Right lobe of liver (tissue), 6 donors: Measurements from ENCODE around the gene MRPL12. TPM values are rescaled to one million over a fixed set of nuclear protein-coding genes. Genes with fewer than 3 reads are reported as not detected.
"Not testable (repeated sequence)": the region's sequence is repeated elsewhere in the genome, so short reads cannot be mapped to it uniquely, and the experiment has no call there.

Experiments
- ATAC-seq, 4 donors: fragments of 200-7000 bp; cut with Tn5 transposase; one replicate each; pipeline ENCODE4 v1.9.1; 2020; ENCODE audit warnings: mild to moderate bottlenecking in 4 of 4, moderate library complexity in 4 of 4
- DNase-seq, 3 donors: peaks; one replicate each; pipeline ENCODE4 v3.0.0-alpha.2; 2020
- H3K27ac ChIP-seq, 3 donors: fragments of 200-600 bp; one replicate each; pipeline ENCODE4 v1.8.0; 2022
- H3K27me3 ChIP-seq, 2 donors: fragments of 200-600 bp; one replicate each; pipeline ENCODE4 v1.8.0; 2022
- H3K36me3 ChIP-seq, 4 donors: fragments of 200-600 bp; sonication (generic) in 1 of 4; one replicate each; pipeline versions ENCODE4 v1.5.1 to v1.8.0; 2017 to 2022; ENCODE audit warnings: control low read depth in 1 of 4
- H3K4me1 ChIP-seq, 4 donors: fragments of 200-600 bp; sonication (generic) in 1 of 4; one replicate each; pipeline versions ENCODE4 v1.5.1 to v1.8.0; 2017 to 2022; ENCODE audit warnings: control low read depth in 1 of 4
- H3K4me3 ChIP-seq, 3 donors: fragments of 200-600 bp; one replicate each; pipeline ENCODE4 v1.8.0; 2022
- H3K9me3 ChIP-seq, 4 donors: fragments of 200-600 bp; sonication (generic) in 1 of 4; one replicate each; pipeline versions ENCODE4 v1.5.1 to v1.8.0; 2017 to 2022; ENCODE audit warnings: control low read depth in 1 of 4
- POLR2A ChIP-seq: fragments of 450-650 bp; IDR thresholded peaks from one replicate; pipeline ENCODE4 v1.6.1; 2017; ENCODE audit warnings: antibody characterized with exemption, mild to moderate bottlenecking
- WGBS: methylation state at CpG from one replicate; pipeline ENCODE4 v1.1.6; 2018; ENCODE audit warnings: low coverage, low lambda C conversion rate; ENCODE audit not compliant: insufficient coverage; ENCODE audit errors: missing lambda C conversion rate; 5-methylcytosine and 5-hydroxymethylcytosine counted together
- intact Hi-C, 2 donors: fragments of 100-400 bp; cut with DNase I; formaldehyde crosslinking; loops; one replicate each; pipeline versions ENCODE4 v1.11.2 to v1.14.1; 2022
- total RNA-seq, 6 experiments: library from RNA; depleted of rRNA in 2 of 6; stranded (reverse); fragments of >200 nt in 2 of 6; fragmentation: NEBNext Ultra II Directional in 3 of 6; extraction: Animal tissue kit (Norgen Biotek cat#: 25700) in 3 of 6; gene quantifications; one replicate each; pipeline versions ENCODE4 v1.1.0 to v1.2.4, GENCODE V29; 2016 to 2023
- TF ChIP-seq, protein P1 (sequence below), 4 donors: fragments of 200-600 bp in 3 of 4; fragments of 450-650 bp in 1 of 4; IDR thresholded peaks; one replicate each; pipeline versions ENCODE4 v1.5.1 to v1.8.0; 2016 to 2022; ENCODE audit warnings: antibody characterized with exemption in 4 of 4, mild to moderate bottlenecking in 2 of 4
- donor health status: DM: no; HTN: yes; CAD: no.
- donor health status: DM: no; HTN: no; CAD: no.
- donor health status: DM: no; HTN: no; CAD: no.
- donor health status: DM: no; HTN: yes; CAD: no.
- donor health status: DM: no; HTN: yes; CAD: no.

MRPL12 gene
- total RNA-seq, 6 experiments from 2014 or later = 43.8 to 119 (median 59.3) TPM

- Histone ChIP-seq H3K36me3 (peaks cover 0 to 44% (median 8%) of the 10 kb centered on the region in 4 donors), H3K9me3 (no peaks in the 10 kb centered on the region), H3K27ac (no peak overlapping the region), H3K4me3 (no peak overlapping the region), H3K27me3 (no peaks in the 10 kb centered on the region), H3K4me1 (peaks cover 0 to 5% (median 0%) of the 10 kb centered on the region in 4 donors)
- DNase-seq (peak in 1 of 3 donors; percentile 20), ATAC-seq (peak in 1 of 4 donors; percentile 5)
- intact Hi-C loops = loop anchor here in 1 of 2 donors (5.0 kb wide), 1 partner anchor 35 kb away; no protein-coding TSS in a partner anchor
- WGBS = 83% methylated on average over 4 of the region's 18 CpGs
- no peak for TF ChIP-seq POLR2A
- TF ChIP-seq, protein P1, sequence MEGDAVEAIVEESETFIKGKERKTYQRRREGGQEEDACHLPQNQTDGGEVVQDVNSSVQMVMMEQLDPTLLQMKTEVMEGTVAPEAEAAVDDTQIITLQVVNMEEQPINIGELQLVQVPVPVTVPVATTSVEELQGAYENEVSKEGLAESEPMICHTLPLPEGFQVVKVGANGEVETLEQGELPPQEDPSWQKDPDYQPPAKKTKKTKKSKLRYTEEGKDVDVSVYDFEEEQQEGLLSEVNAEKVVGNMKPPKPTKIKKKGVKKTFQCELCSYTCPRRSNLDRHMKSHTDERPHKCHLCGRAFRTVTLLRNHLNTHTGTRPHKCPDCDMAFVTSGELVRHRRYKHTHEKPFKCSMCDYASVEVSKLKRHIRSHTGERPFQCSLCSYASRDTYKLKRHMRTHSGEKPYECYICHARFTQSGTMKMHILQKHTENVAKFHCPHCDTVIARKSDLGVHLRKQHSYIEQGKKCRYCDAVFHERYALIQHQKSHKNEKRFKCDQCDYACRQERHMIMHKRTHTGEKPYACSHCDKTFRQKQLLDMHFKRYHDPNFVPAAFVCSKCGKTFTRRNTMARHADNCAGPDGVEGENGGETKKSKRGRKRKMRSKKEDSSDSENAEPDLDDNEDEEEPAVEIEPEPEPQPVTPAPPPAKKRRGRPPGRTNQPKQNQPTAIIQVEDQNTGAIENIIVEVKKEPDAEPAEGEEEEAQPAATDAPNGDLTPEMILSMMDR (IDR thresholded peaks at IDR 0.05) = no peak
Observed at GRCh38 chr17:81672504-81672903, 30.7 kb upstream of the MRPL12 start.

GRCh38 chr17:81672954-81673353 is 30.2 kb upstream of the MRPL12 start:
- DNase-seq = peak in 1 of 3 donors; percentile 11
- WGBS = 91% methylated on average over 6 of the region's 16 CpGs
- Histone ChIP-seq H3K36me3 (peaks cover 0 to 44% (median 8%) of the 10 kb centered on the region in 4 donors), H3K4me1 (peaks cover 0 to under 1% (median 0%) of the 10 kb centered on the region in 4 donors), H3K27me3 (no peaks in the 10 kb centered on the region), H3K4me3 (no peak overlapping the region), H3K9me3 (no peaks in the 10 kb centered on the region), H3K27ac (no peak overlapping the region)
- peak in 1 of 4 donors; percentile 5 for ATAC-seq
- TF ChIP-seq, protein P1 (IDR thresholded peaks at IDR 0.05) = no peak
- no peak for TF ChIP-seq POLR2A
- intact Hi-C loops = loop anchor here in 1 of 2 donors (5.0 kb wide), 1 partner anchor 34 kb away; no protein-coding TSS in a partner anchor

DNA sequence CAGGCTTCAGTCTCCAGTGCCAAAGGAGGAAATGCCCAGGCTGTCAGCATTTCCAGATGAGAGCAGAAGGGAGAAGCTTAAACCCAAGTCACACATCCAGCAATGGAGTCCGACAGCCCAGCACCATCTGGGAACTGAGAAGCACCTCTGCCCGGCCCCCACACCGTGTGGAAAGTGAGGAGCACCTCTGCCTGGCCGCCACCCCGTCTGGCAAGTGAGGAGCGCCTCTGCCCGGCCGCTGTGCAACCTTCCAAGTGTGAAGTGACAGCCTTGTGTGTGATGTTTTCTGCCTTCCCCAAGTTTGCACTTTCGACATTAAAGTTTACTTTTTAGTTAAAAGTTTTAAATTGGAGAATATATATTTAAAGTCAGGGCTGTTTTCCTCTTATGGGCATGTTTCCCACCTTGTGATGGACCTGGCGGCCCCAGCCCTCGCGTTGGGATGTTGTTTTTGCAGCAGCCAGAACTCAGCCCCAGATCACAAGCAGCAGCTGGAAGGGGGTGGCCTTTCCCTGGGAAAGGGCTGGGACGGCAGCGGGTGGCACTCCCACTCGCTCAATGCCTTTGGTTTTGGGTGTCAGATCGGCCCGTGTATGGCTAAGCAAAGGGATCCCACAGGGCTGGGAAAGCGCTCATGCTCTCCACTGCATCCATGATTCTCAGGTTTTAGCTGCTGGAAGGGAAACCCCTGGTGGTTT is 29.5 kb upstream of the MRPL12 start:
- TF ChIP-seq, protein P1 (IDR thresholded peaks at IDR 0.05) = no peak
- no peak for TF ChIP-seq POLR2A
- no peak for DNase-seq
- Histone ChIP-seq H3K27me3 (no peaks in the 10 kb centered on the region), H3K27ac (no peak overlapping the region), H3K36me3 (peaks cover 0 to 38% (median 8%) of the 10 kb centered on the region in 4 donors), H3K9me3 (no peaks in the 10 kb centered on the region), H3K4me1 (no peaks in the 10 kb centered on the region), H3K4me3 (no peak overlapping the region)
- no peak for ATAC-seq
- 73% methylated on average over 12 of the region's 18 CpGs for WGBS
- intact Hi-C loops = loop anchor here in 1 of 2 donors (5.0 kb wide), 1 partner anchor 34 kb away; no protein-coding TSS in a partner anchor

DNA sequence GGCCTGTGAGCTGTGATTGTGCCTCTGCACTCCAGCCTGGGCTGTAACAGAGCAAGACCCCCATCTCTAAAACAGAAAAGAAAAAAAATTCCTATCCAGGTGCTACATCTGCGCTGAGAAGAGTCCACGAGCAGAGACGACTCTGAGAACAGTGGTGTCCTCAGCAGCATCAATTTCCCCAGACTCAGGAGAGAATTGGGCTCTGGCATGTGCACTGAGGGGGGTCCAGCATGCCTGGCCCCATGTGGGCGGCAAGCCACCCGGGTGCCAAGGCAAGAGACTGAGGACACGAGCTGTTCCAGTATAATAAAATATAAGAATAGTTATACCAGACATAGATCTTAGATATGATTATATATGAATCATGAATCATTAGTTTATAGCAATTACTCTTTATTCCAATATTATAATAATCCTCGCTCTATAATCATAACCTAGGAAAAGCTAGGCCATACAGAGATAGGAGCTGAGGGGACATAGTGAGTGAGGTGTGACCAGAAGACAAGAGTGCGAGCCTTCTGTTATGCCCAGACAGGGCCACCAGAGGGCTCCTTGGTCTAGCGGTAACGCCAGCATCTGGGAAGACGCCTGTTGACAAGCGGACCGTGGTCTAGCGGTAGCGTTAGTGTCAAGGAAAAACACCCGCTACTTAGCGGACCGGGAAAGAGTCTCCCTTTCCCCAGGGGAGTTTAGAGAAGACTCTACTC is 27.5 kb upstream of the MRPL12 start:
- peaks cover 0 to 13% (median 6%) of the 10 kb centered on the region in 4 donors for H3K4me1 ChIP-seq
- 71% methylated on average over 7 of the region's 18 CpGs for WGBS
- H3K4me3 ChIP-seq, H3K27me3 ChIP-seq, intact Hi-C loops, H3K9me3 ChIP-seq, DNase-seq, H3K27ac ChIP-seq: not testable (repeated sequence)
- TF ChIP-seq, protein P1 (IDR thresholded peaks at IDR 0.05) = peak; percentile 58 to 67 (median 63)
- peaks cover 0 to 29% (median 5%) of the 10 kb centered on the region in 4 donors for H3K36me3 ChIP-seq
- ATAC-seq = peak in 1 of 4 donors; percentile 4
